HepG2 (cell line): ENCODE results near the gene MIER2. TPM values are rescaled to one million over a fixed set of nuclear protein-coding genes. Genes with fewer than 3 reads are reported as not detected.

ENCODE experiments used
- ATAC-seq: fragments of 200-7000 bp; cut with Tn5 transposase; 3 replicates; pipeline ENCODE4 v1.9.1; 2020; ENCODE audit warnings: mild to moderate bottlenecking, moderate library complexity
- BruUV-seq: library from RNA; stranded (reverse); fragments of 400-500 nt; replicated peaks from 2 replicates; lab custom pipeline; 2021; lab: Mats Ljungman, UMichigan
- CTCF ChIA-PET: fragments of 300-600 bp; formaldehyde crosslinking; extraction: SDS; loops from one replicate; lab custom pipeline; 2021; ENCODE audit warnings: low total read pairs, inconsistent platforms, low intra/inter-chr PET ratio; lab: Yijun Ruan, JAX
- POLR2A ChIA-PET: fragments of 350-600 bp; sonication (Branson Sonifier 250); formaldehyde crosslinking; loops from one replicate; lab custom pipeline; 2020; ENCODE audit warnings: antibody characterized with exemption, inconsistent platforms; lab: Yijun Ruan, JAX
- DNase-seq: peaks from one replicate; pipeline ENCODE4 v3.0.0-alpha.2; 2015; ENCODE audit warnings: low spot score
- FAIRE-seq: peaks from 3 replicates; lab custom pipeline; 2011; peaks lifted over from hg19 to GRCh38; lab: Jason Lieb, UNC
- H2AFZ ChIP-seq: one replicate; pipeline ENCODE4 v1.6.1; 2011; ENCODE audit warnings: low read length, inconsistent platforms
- H3K27ac ChIP-seq: fragments of 300-600 bp; 3 replicates; pipeline ENCODE4 v1.8.0; 2011; ENCODE audit warnings: mixed run types, mild to moderate bottlenecking, mixed read lengths, low read length, inconsistent platforms; ENCODE audit not compliant: insufficient read depth; ENCODE audit errors: extremely low read length
- H3K27me3 ChIP-seq, 2 experiments: fragments of 200-600 bp in 1 of 2; 2 replicates in 1 of 2; 3 replicates in 1 of 2; pipeline versions ENCODE4 v1.6.0 to v1.8.0; 2011; ENCODE audit warnings: low read length in 2 of 2, mild to moderate bottlenecking in 2 of 2, moderate library complexity in 2 of 2, inconsistent platforms in 1 of 2; ENCODE audit not compliant: insufficient read depth in 2 of 2, control insufficient read depth in 1 of 2
- H3K36me3 ChIP-seq, 2 experiments: fragments of 200-600 bp in 1 of 2; replicated peaks in 1 of 2; 2 replicates in 1 of 2; 3 replicates in 1 of 2; pipeline versions ENCODE4 v1.5.1 to v1.8.0; 2011; ENCODE audit warnings: low read length in 2 of 2, inconsistent platforms in 1 of 2; ENCODE audit not compliant: insufficient read depth in 2 of 2, control insufficient read depth in 1 of 2
- H3K4me1 ChIP-seq: 2 replicates; pipeline ENCODE4 v1.5.1; 2012; ENCODE audit warnings: low read length, inconsistent platforms; ENCODE audit not compliant: insufficient read depth
- H3K4me2 ChIP-seq: 2 replicates; pipeline ENCODE4 v1.6.0; 2011; ENCODE audit warnings: low read depth, low read length, inconsistent platforms
- H3K4me3 ChIP-seq, 3 experiments: fragments of 200-600 bp in 1 of 3; sonication (generic), shearing (Covaris generic) in 1 of 3; replicated peaks in 1 of 3; 2 replicates each; pipeline ENCODE4 v1.5.1; 2011 to 2016; ENCODE audit warnings: low read length in 3 of 3, inconsistent platforms in 2 of 3, low read depth in 2 of 3, mild to moderate bottlenecking in 2 of 3, control low read depth in 1 of 3, mixed read lengths in 1 of 3; ENCODE audit not compliant: insufficient read depth in 1 of 3
- H3K79me2 ChIP-seq: one replicate; pipeline ENCODE4 v1.6.1; 2011; ENCODE audit warnings: low read length, inconsistent platforms; ENCODE audit not compliant: insufficient read depth
- H3K9ac ChIP-seq: 2 replicates; pipeline ENCODE4 v1.6.0; 2011; ENCODE audit warnings: mild to moderate bottlenecking, low read depth, low read length, inconsistent platforms; ENCODE audit not compliant: insufficient read depth
- H3K9me3 ChIP-seq: 2 replicates; pipeline ENCODE4 v1.5.1; 2012; ENCODE audit warnings: mild to moderate bottlenecking, low read length
- H4K20me1 ChIP-seq: 2 replicates; pipeline ENCODE4 v1.6.0; 2011; ENCODE audit warnings: inconsistent platforms, mild to moderate bottlenecking, low read length, moderate library complexity; ENCODE audit not compliant: insufficient read depth
- EHMT2 ChIP-seq: fragments of 200-600 bp; sonication (generic); IDR thresholded peaks from 2 replicates; pipeline ENCODE4 v1.7.0; 2017; ENCODE audit warnings: antibody characterized with exemption, low read depth, low read length, borderline replicate concordance
- NCOA1 ChIP-seq: sonication (generic); formaldehyde crosslinking; IDR thresholded peaks from 2 replicates; pipeline ENCODE4 v1.9.0; 2021; ENCODE audit warnings: missing genetic modification reagents
- REL ChIP-seq: sonication (generic); formaldehyde crosslinking; conservative IDR thresholded peaks from 2 replicates; pipeline ENCODE4 v1.8.0; 2022; ENCODE audit warnings: mild to moderate bottlenecking, missing genetic modification reagents, moderate library complexity
- TCF12 ChIP-seq, 2 experiments: fragments of 450-650 bp in 1 of 2; sonication (generic) in 1 of 2; formaldehyde crosslinking in 1 of 2; IDR thresholded peaks; 2 replicates each; pipeline versions ENCODE4 v1.6.1 to v1.8.0; 2017 to 2022; ENCODE audit warnings: antibody characterized with exemption in 1 of 2, mild to moderate bottlenecking in 1 of 2, missing genetic modification reagents in 1 of 2, moderate library complexity in 1 of 2
- THAP7 ChIP-seq: sonication (generic); formaldehyde crosslinking; IDR thresholded peaks from 2 replicates; pipeline ENCODE4 v1.8.1; 2023; ENCODE audit warnings: mild to moderate bottlenecking, missing genetic modification reagents
- THRA ChIP-seq: sonication (generic); formaldehyde crosslinking; IDR thresholded peaks from 2 replicates; pipeline ENCODE4 v1.4.0; 2020; ENCODE audit warnings: missing genetic modification reagents, borderline replicate concordance
- ZBTB49 ChIP-seq: sonication (generic); formaldehyde crosslinking; IDR thresholded peaks from 2 replicates; pipeline ENCODE4 v1.4.0; 2020; ENCODE audit warnings: missing genetic modification reagents, borderline replicate concordance
- ZNF333 ChIP-seq: sonication (generic); formaldehyde crosslinking; IDR thresholded peaks from 2 replicates; pipeline ENCODE4 v1.4.0; 2020; ENCODE audit warnings: mild to moderate bottlenecking, missing genetic modification reagents, borderline replicate concordance
- WGBS: methylation state at CpG from one replicate; pipeline ENCODE4 v1.1.6; 2017; ENCODE audit warnings: low lambda C conversion rate; 5-methylcytosine and 5-hydroxymethylcytosine counted together
- in situ Hi-C: cut with HindIII; loops from 2 replicates; pipeline ENCODE4 v1.10.0; 2017; ENCODE audit warnings: low pct_unique_long_range_greater_than_20kb; ENCODE audit not compliant: extremely low pct_ligation_motif_present
- intact Hi-C: fragments of 100-400 bp; cut with micrococcal nuclease; formaldehyde crosslinking; loops from one replicate; pipeline ENCODE4 v1.10.0; 2022; ENCODE audit not compliant: unreplicated experiment
- polyA plus RNA-seq, 8 experiments: library from polyadenylated mRNA; depleted of rRNA in 3 of 8; stranded (reverse) in 7 of 8; unstranded in 1 of 8; fragments of >200 nt; fragmentation: Illumina TruSeq in 4 of 8; extraction: Trizol in 4 of 8; gene quantifications; 2 replicates each; pipeline versions ENCODE4 v1.2.1 to v1.2.3, GENCODE V29; 2011 to 2016; ENCODE audit warnings: low read depth in 4 of 8, missing spikeins in 1 of 8, mixed read lengths in 1 of 8; ENCODE audit not compliant: insufficient read depth in 1 of 8
- total RNA-seq, 5 experiments: library from RNA; depleted of rRNA; stranded (reverse); fragments of >200 nt; fragmentation: Illumina TruSeq; extraction: Trizol; gene quantifications; 2 replicates each; pipeline ENCODE4 v1.2.3, GENCODE V29; 2016; ENCODE audit warnings: low read depth in 1 of 5
- TF ChIP-seq, protein P1 (sequence below): sonication (generic); formaldehyde crosslinking; IDR thresholded peaks from 2 replicates; pipeline ENCODE4 v1.4.0; 2020; ENCODE audit warnings: missing genetic modification reagents
- TF ChIP-seq, protein P2 (sequence below): sonication (generic); formaldehyde crosslinking; IDR thresholded peaks from 2 replicates; pipeline ENCODE4 v1.4.0; 2020; ENCODE audit warnings: missing genetic modification reagents

Gene MIER2
- total and polyA plus RNA-seq, 2 of the 13 experiments (the other 11 are each of a cell fraction or from before 2014, with no cell fraction given) = 9.6 to 25.7 TPM

DNA sequence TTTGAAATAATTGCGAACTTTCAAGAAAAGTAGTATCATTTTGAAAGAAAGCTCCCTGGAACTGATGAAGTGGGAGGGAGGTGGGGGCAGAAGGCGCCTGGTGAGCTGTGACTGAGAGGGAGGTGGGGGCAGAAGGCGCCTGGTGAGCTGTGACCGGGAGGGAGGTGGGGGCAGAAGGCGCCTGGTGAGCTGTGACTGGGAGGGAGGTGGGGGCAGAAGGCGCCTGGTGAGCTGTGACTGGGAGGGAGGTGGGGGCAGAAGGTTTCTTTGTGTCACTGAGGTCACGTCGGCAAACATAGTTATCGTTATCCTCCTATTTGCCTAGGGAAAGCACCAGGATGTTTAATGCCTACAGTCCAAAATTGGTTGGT lies 40.2 kb upstream of the MIER2 start:
- ATAC-seq (no peak), DNase-seq (no peak), FAIRE-seq (no peak)
- H3K9me3 ChIP-seq = no peaks in the 10 kb centered on the region
- in situ Hi-C loops (loop anchor here (5.0 kb wide), 1 partner anchor 98 kb away; no protein-coding TSS in a partner anchor), intact Hi-C loops (no loop called here)
- no peak overlapping the region for H3K27ac ChIP-seq
- 19% methylated on average over 9 of the region's 9 CpGs for WGBS
- H3K36me3 ChIP-seq = no peaks in the 10 kb centered on the region
- no peaks in the 10 kb centered on the region for H4K20me1 ChIP-seq
- no peak overlapping the region for H3K4me3 ChIP-seq
- POLR2A ChIA-PET = no interaction called here
- TF ChIP-seq REL (CRISPR knock-in tag) (no peak), NCOA1 (CRISPR knock-in tag) (no peak), ZBTB49 (CRISPR knock-in tag) (no peak), EHMT2 (no peak), THAP7 (no peak), TCF12 (IDR thresholded peaks at IDR 0.05) (no peak), TCF12 (CRISPR knock-in tag; IDR thresholded peaks at IDR 0.05) (no peak), THRA (CRISPR knock-in tag) (no peak), ZNF333 (CRISPR knock-in tag) (no peak)
- TF ChIP-seq, protein P1, sequence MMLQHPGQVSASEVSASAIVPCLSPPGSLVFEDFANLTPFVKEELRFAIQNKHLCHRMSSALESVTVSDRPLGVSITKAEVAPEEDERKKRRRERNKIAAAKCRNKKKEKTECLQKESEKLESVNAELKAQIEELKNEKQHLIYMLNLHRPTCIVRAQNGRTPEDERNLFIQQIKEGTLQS (CRISPR knock-in tag) = no peak
- TF ChIP-seq, protein P2, sequence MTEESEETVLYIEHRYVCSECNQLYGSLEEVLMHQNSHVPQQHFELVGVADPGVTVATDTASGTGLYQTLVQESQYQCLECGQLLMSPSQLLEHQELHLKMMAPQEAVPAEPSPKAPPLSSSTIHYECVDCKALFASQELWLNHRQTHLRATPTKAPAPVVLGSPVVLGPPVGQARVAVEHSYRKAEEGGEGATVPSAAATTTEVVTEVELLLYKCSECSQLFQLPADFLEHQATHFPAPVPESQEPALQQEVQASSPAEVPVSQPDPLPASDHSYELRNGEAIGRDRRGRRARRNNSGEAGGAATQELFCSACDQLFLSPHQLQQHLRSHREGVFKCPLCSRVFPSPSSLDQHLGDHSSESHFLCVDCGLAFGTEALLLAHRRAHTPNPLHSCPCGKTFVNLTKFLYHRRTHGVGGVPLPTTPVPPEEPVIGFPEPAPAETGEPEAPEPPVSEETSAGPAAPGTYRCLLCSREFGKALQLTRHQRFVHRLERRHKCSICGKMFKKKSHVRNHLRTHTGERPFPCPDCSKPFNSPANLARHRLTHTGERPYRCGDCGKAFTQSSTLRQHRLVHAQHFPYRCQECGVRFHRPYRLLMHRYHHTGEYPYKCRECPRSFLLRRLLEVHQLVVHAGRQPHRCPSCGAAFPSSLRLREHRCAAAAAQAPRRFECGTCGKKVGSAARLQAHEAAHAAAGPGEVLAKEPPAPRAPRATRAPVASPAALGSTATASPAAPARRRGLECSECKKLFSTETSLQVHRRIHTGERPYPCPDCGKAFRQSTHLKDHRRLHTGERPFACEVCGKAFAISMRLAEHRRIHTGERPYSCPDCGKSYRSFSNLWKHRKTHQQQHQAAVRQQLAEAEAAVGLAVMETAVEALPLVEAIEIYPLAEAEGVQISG (CRISPR knock-in tag) = no peak
- no peaks in the 10 kb centered on the region for H3K79me2 ChIP-seq
- peaks cover 10 to 49% of the 10 kb centered on the region in 2 experiments for H3K27me3 ChIP-seq
- H3K4me2 ChIP-seq = no peak overlapping the region
- CTCF ChIA-PET = interaction anchor here (1.5 to 2.5 kb wide), 3 partner anchors 95 to 126 kb away, joined by 6 to 19 read pairs (median 9); partner anchors contain the start of gene TPGS1
- H3K9ac ChIP-seq = no peak overlapping the region
- H2AFZ ChIP-seq = no peak overlapping the region
- BruUV-seq = no TSS peak
- no peaks in the 10 kb centered on the region for H3K4me1 ChIP-seq
